Superior temporal gyrus (tissue), 1 donor: Measurements from ENCODE around the gene ZNF205.
"Not testable (repeated sequence)": the region's sequence is repeated elsewhere in the genome, so short reads cannot be mapped to it uniquely, and the experiment has no call there.

Source experiments
- DNase-seq: peaks from one replicate; pipeline ENCODE4 v3.0.0-alpha.2; 2016; ENCODE audit errors: extremely low spot score

Gene ZNF205

GRCh38 chr16:3131755-3132377 lies 19.5 kb downstream of the ZNF205 start:
- DNase-seq, result no peak

GRCh38 chr16:3133844-3134243 lies 21.5 kb downstream of the ZNF205 start:
- DNase-seq, result no peak

- DNase-seq, result peak; percentile 99
Measured at GRCh38 chr16:3134338-3135125, 22.1 kb downstream of the ZNF205 start, which contains the start of gene ZNF213. TSS of gene ZNF213 (plus strand) at chr16:3135029. CDS start at chr16:3137281, 2,252 bp downstream.

GRCh38 chr16:3135126-3135715 lies 22.8 kb downstream of the ZNF205 start:
- DNase-seq, result peak; percentile 50

GRCh38 chr16:3137267-3137666 lies 24.9 kb downstream of the ZNF205 start:
- no peak for DNase-seq

GRCh38 chr16:3138342-3138741 lies 26.0 kb downstream of the ZNF205 start:
- no peak for DNase-seq

GRCh38 chr16:3138823-3139426 lies 26.5 kb downstream of the ZNF205 start:
- no peak for DNase-seq

GRCh38 chr16:3139561-3139960 lies 27.2 kb downstream of the ZNF205 start:
- DNase-seq, result not testable (repeated sequence)

- DNase-seq, result no peak
Measured at GRCh38 chr16:3140603-3141427, 28.4 kb downstream of the ZNF205 start.

- no peak for DNase-seq
Measured at GRCh38 chr16:3141781-3142311, 29.5 kb downstream of the ZNF205 start.

GRCh38 chr16:3142327-3142726 lies 29.9 kb downstream of the ZNF205 start:
- no peak for DNase-seq

GRCh38 chr16:3142770-3143169 lies 30.4 kb downstream of the ZNF205 start:
- no peak for DNase-seq

- no peak for DNase-seq
Measured at GRCh38 chr16:3143189-3143588, 30.8 kb downstream of the ZNF205 start.

GRCh38 chr16:3143598-3144320 lies 31.4 kb downstream of the ZNF205 start:
- DNase-seq, result no peak

GRCh38 chr16:3144321-3144983 lies 32.1 kb downstream of the ZNF205 start:
- no peak for DNase-seq

GRCh38 chr16:3145151-3145550 lies 32.8 kb downstream of the ZNF205 start:
- DNase-seq, result no peak

GRCh38 chr16:3145660-3146059 lies 33.3 kb downstream of the ZNF205 start:
- no peak for DNase-seq

GRCh38 chr16:3147046-3147756 lies 34.8 kb downstream of the ZNF205 start:
- DNase-seq, result no peak

- no peak for DNase-seq
Measured at GRCh38 chr16:3147757-3148104, 35.3 kb downstream of the ZNF205 start.
